GM21367 (cell line): Measurements from ENCODE around the gene KLF6.

Experiments
- ATAC-seq: cut with Tn5 transposase; IDR thresholded peaks from one replicate; pipeline ENCODE4 v1.9.1; 2021; ENCODE audit not compliant: unreplicated experiment

KLF6 gene

DNA sequence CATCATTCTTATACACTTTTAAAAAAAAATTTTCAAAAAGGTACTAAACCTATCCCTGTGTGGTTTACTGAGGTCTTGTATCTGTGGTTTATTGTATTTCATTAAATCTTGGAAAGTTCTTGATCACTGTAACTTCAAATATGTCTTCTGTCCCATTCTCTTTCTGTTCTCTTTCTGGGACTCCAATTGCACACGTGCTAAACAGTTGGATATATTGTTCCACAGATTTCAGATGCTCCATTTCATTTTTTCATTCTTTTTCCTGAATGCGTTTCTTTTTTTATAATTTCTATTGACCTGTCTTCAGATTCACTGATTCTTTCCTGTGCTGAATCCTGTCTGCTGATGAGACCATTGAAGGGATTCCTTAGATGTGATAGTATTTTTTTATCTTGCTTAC is 4.6 kb upstream of the KLF6 start:
- ATAC-seq: no peak

DNA sequence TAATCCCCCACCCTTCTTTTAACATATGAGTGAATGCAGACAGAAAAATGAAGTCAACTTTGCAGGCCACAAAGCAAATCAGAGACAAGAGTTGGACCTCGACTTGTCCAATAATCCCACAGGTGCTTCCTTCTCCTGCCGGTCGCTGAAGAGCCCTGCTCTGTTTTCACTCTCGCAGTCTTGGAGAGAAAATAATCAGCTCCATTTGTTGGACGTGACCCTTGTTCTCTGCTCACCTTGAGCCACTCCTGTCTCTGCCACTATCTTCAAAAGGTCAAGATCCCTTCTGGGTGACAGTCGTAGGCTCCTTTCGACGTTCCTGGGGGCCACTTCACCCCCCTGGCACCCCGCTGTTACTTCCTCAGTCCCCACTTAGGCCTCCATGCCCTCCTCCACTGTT is 2.8 kb upstream of the KLF6 start:
- no peak for ATAC-seq

DNA sequence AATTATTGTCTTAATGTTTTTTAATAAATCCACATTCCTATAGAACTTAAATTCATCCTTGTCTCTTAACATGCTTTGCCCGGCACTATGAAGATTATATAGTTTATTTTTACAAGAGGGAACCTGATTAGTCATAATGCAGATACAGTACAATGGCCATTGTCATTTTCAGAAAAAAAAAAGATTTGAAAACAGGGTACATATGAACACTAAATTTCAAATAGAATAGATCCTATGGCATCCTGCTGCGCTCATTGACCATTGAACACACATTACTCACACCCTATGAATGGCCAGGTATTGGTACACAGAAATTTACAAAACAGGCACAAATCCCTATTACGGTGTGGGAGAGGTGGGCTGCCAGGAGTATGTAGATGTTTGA is 2.0 kb upstream of the KLF6 start:
- ATAC-seq: no peak

DNA sequence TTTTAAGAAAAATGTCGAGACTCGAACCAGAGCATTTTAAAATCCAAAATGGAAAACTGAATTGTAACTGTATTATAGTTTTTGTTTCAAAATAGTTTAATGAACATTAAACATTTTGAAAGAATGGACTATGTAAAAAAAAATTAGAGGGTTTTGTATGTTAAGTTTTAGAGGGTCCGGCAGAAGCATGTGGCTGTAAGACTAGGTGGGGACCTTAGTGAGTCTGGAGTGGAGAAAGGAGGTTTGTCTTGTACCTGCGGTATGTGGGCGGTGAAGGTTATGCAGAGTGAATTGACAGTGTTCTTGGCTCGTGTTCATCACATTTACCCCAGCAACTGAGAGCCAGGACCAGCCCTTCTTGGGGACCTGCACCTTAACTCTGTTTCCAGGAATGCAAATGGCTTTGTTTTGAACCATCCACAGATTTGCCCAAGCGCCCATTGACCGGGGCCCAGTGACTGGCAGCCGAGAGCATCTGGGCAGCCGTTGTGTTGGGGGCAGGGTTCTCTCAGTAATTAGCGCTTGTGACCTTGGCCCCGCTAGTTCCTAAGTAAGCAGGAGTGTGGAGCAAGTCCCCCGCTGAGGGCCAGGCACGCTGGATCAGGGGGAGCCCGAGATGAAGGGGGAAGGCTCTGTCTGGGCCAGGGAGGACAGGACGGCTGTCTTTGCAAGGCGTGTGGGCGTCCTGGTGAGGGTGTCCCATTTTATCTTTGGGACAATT is 1.4 kb upstream of the KLF6 start:
- ATAC-seq: no peak

DNA sequence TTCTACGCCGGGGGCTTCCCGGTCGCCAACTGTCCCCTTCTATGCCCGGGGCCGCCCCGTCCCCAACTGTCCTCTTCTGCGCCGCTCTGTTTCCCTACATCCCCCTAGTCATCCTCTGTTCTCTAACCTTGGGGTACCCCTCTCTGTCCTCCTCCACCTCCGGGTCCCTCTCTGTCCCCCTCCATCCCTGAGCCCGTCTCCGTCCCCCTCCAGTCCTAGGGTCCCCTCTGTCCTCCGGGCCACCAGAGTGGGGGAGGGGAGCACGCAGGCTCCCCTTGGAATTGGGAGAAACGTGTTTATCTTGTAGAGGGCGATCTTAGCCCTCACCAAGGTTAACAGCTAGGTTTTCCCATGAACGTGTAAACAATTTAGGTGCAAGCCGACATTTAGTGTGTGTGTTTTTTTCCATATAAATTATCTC is 852 bp upstream of the KLF6 start:
- peak; percentile 0 for ATAC-seq

DNA sequence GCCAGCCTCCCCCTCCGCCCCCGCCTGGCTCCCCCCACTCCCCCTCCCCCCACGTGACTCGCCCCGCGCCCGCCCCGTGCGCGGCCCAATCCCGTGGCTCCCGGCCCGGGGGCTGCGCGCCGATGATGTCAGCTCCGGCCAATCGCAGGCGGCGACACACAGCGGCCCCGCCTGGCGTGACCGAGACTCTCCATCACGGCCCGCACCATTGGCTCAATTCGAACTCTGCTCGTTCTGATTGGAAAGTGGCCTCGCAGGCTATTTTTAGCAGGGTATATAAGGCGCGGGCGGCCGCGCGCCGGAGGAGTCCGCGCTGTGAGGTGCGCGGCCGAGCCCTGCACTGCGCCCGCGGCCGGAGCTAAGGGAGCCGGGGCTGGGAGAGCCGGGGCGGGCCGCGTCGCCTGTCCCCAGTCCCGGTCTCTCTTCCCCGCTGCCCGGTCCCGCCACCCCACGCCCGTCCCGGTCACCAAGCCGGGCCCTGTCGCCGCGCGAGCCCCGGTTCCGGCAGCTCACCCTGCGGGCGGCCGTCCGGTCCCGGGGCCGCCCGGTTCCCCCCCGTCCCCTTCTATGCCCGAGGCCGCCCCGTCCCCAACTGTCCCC is 342 bp upstream of the KLF6 start:
- peak; percentile 69 for ATAC-seq

DNA sequence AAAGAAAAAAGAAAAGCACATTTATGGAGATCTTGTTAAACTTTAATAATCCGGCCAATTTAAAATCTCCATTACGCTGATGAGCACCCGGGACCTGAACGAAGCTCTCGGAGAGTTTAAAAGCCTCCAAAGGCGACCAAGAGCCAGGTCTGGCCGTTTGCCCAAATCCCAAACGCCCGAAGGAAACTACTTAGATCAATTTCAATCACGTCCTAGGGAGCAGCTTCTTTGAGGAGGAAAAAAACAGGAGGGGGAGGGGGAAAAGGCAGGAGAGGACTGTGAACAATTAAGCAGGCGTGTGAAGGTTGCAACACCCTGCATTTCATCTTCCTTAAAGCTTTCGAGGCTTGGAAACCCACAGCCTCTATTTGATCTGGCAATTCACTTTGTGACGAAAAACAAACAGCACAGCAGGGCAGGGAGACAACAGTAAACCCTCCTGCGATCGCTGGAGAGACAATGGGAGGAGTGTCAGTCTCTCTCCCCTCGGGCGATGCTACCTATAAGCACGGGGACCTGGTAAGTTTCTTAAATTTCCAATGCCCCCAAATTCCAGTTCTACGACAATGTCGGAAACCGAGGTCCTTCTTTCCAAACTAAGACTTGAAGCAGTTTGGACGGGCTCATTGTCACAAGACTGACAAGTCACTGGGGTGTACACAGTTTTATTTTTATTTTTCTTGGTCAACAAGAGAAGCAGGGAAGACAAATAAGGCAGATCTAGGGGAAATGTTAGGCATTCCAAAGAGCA is 1.2 kb downstream of the KLF6 start:
- no peak for ATAC-seq

DNA sequence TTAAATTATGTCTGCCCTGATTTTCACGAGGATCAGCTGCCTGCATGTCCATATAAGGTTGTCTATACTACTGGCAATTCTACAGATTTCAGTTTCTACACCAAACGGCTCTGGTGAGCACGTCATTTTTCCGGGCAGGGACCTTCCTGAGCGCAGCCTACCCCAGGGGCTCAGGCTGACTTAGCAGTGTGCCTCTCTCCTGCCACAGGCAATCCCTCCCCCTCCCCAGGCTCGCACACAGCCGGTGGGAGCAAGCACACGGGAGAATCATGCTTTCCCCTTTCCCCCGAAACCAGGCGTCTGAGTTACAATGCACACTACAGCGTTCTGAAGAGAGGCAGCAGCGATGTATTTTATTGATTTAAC is 1.7 kb downstream of the KLF6 start:
- ATAC-seq: peak; percentile 27

DNA sequence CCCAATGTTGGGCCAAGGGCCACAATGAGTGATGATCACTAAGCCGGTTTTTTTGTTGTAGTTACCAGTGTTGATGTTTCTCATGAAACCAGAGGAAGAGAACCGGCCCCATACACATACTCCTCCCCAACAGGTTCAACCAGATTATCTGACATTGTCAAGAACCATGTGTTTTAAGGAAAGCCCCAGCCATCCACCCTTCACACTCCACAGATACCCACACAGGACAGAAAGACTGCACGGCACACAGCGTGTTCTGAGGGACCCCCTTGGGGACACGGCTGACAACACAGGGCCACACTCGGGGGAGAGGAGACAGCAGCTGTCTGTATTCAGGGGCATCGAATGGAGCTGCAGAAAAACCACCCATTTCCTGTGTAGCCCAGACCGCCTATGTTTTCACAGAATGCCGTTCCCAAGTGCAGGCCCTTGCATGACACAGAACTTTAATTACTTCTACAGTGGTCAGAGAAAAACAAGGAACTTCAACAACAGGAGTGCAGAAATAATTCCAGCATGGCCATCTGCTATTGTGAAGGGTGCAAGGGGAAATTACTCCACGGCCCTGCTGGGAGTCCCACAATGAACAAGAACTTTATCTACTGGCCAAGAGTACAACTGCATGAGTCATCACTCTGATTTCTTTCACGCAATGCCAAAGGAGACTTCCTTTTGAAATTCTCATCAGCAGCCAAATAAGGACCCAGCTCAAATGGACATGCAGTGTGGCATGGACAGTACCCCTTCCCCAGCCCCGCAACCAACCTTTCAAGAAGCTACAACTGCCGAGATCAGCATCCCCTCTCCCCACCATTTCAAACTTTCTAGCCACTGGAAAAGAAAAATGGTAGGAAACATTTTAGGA is 2.3 kb downstream of the KLF6 start:
- no peak for ATAC-seq

DNA sequence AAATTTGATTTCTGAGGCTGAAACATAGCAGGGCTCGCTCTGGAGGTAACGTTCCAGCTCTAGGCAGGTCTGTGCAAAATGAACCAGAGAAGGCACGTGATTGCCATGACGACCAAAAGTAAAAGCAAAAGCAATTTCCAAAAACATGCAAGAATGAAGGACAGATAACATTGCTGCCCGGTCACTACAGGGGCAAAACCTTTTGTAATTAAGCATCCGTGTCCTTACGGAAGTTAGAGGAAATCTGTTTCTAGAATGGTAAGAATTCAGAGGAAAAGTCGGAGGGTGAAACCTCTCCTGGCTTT is 2.9 kb downstream of the KLF6 start:
- ATAC-seq: no peak

DNA sequence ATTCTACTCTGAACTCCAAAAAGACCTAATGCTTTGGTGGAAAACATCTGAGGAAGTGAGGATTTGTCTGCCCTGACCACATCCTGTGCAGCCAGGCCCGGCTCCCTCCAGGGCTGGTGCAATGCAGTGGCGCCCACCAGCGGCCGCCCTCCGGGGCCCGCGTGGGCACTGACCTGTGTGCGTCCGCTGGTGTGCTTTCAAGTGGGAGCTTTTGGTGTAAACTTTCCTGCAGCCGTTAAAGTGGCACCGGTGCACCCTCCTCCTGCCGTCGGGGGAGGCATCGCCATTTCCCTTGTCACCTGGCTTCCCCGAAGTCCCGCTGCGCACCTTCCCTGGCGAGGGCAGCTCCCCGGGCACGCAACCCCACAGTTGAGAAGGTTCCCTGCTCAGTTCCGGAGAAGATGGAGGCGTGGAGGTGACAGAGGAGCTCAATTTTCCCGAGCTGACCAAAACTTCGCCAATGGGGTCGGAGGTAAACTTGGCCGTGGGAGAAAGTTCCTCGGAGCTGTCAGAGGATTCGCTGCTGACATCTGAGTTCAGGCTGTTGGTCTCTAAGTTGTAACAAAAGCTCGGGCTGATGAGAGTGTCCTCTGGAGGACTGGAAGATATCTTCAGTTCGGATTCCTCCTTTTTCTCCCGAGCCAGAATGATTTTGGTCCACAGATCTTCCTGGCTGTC is 3.4 kb downstream of the KLF6 start:
- no peak for ATAC-seq

DNA sequence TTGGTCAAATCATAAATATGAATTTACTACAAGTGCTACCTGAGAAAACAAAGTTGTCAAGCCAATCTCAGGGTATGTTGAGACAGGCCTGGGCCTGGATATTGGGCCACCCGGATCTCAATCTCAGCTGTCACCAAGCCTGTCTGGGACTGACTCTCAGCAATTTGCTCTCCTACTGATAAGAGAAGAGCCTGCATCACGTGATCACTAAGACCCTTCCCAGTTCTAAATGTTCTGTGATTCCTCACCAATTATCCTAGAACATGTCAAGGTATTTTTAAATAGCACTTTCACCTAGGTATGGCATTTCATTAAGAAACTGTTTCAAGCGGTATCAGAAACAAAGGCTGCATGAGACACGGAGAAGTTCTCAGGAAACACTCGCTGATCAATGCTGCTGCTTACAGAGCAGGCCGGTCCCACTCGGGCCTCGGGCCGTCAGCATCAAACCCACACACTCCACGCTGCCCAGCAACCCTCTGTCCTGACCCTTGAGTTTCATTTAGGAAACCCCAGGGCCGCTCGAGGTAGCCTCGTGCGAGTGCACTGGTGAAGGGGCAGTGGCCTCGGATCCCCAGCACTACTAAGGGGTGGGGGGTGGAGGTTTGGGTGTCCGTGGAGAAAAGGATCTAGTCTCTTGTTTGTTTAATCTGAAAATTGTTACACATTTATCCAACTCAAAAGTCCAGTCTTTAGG is 4.1 kb downstream of the KLF6 start:
- no peak for ATAC-seq

DNA sequence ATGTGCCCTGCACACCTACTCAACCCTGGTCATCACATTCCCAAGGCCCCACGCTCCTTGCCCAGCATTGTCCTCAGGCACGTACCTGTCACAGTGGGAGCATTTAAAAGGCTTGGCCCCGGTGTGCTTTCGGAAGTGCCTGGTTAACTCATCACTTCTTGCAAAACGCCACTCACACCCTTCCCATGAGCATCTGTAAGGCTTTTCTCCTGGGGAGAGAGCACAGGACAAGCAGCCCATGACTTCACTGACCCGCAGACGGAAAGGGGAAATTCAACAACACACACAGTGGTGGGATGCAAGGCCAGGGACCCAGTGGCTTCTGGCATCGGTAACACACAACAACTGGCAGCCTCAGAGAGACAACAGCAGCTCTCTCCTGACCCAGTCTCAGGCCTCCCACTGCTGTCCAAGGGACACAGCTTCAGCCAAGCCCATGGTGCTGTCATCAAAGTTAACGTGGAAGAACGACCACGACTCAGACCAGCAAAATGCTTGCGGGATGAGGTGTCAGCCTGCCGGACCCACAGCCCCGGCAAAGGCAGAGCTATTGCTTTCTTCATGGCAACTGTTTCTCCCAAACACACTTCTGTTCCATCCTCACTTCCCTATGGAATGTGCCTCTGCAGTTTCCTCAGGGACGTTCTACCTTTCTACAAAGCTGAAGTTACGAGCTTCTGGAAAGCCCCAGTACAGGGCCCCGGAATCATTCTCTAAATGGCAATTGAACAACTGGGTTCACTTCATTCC is 4.8 kb downstream of the KLF6 start:
- no peak for ATAC-seq

DNA sequence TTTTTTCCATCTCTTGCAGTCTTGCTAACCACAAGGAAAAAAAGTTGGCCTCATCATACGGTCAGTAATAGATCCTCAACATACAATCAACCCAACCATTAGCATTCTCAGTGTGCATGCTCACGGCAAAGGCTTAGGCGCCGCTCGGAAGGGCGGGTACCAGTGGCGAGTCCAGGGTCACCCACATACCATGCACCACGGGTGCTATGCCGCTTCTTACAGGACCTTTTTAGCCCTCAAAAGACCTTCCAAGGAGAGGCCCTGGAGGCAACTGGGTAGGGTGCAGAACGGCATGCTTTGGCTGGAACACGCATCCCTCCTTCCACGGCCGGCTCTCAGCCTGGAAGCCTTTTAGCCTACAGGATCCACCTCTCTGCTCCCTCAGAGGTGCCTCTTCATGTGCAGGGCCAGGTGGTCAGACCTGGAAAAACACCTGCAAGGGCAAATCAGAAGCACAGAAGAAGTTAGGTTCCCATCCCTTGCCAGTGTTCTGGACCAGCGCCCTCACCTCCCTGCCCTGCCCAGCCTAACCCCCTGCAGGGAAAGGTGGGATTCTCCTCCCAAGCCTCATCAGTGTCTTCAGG is 5.8 kb downstream of the KLF6 start:
- ATAC-seq: no peak

DNA sequence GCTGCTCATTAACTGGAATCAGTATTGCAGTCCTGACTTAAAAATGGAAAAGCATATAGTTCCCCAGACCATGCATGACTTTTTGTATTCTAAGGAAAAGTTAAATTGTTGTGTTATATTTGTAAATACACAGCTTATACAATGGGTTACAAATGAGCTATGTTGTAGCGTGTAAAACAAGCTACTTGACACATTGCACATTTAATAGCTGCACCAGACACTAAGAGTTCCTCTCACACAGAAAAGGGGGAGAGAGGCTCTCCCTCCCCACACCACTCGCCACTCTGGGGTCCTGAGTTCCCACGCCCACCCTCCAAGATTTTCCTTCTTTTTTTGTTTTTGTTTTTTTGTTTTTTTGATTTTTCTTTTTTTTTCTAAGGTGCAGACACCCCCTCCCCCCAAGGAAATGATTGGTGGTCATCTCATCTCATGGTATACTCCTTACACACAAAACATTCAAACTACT is 6.3 kb downstream of the KLF6 start:
- no peak for ATAC-seq

DNA sequence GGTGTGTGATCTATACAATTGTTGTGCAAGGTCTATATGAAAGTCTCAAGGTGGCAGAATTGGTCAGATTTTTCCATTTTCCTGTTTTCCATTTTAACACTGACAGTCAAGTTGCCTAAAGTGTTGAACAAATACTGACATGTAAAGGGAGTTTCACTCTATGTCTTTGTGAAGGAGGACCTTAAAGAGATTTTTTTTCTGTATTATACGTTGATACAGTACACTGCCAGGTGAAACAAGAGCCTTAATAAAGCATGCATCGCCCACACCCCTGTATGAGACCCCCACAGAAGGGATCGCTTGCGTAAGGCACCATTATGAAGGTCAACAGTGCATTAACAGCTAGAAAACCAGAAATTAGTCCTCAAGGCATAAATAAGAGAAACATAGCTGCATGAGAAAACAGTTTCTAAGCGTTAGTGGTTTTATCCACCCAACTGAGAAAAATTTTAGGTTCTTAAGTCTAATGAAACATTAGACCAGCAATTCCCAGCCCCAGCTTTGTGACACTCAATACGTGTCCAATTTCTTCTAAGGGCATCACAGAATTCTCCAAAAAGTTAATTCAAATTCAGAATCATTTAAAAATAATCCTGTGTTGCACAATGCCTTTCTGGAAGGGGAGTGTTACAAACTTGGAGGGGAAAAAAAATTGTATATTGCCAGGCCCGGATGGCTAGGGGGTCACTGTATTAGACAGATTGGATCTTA is 6.9 kb downstream of the KLF6 start:
- ATAC-seq: no peak

DNA sequence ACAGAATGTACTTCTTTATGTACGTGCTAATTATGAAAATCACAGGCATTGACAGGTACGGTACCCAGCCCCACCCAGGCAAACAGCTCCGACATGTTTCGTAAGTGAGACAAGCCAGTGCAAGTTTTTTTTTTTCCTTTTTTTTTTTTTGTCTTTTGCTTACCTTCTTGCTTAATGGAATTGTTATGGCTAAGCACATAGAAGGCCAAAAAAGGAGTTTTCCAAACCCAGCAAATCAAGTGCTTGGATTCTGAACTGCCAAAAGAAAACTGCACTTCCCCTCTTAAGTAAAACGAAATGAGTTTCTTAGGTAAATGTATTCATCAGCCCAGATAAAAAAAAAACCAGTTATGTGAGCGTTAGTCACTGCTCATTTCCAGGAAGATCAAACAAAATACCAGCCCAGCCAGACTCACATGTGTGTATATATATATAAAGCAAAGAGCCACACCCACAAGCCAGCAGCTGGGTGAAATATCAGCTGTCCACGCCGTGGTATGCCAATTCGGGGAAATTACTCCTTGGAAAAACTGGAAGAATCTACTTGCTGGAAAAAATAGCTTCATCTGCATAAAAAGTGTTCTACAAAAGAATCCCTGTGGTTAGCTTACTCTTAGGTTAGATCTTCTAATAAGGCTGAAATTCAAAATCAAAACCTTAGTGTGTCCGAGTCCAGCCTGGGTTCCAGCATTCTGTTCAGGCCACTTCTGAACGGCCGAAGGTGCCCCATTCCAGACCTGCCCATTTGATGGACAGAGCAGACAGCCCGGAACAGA is 8.0 kb downstream of the KLF6 start:
- ATAC-seq: no peak
